C1 segment of cervical spinal cord (tissue), 14 donors: ENCODE measurements around the gene MYO15B.

ENCODE experiments used
- DNase-seq, 14 donors: peaks; one replicate each; lab custom pipeline; 2025; lab: John Stamatoyannopoulos, UW

Gene MYO15B

GRCh38 chr17:75638893-75639292 lies 51.3 kb downstream of the MYO15B start:
- no peak for DNase-seq

- DNase-seq: no peak
Measured at GRCh38 chr17:75639327-75639726, 51.7 kb downstream of the MYO15B start.

GRCh38 chr17:75639771-75640555 lies 52.4 kb downstream of the MYO15B start:
- DNase-seq: no peak

- DNase-seq: no peak
Measured at GRCh38 chr17:75640556-75641119, 53.0 kb downstream of the MYO15B start.

GRCh38 chr17:75641343-75641742 lies 53.7 kb downstream of the MYO15B start:
- DNase-seq: peak in 4 of 14 donors; percentile 13 to 56 (median 34)

- DNase-seq: no peak
Measured at GRCh38 chr17:75642182-75642783, 54.7 kb downstream of the MYO15B start.

GRCh38 chr17:75642784-75643642 lies 55.4 kb downstream of the MYO15B start:
- DNase-seq: peak in 3 of 14 donors; percentile 20 to 39 (median 30)

- DNase-seq: no peak
Measured at GRCh38 chr17:75643643-75644017, 56.0 kb downstream of the MYO15B start.

- no peak for DNase-seq
Measured at GRCh38 chr17:75645501-75645888, 57.9 kb downstream of the MYO15B start.

GRCh38 chr17:75645889-75646637 lies 58.5 kb downstream of the MYO15B start:
- peak in 11 of 14 donors; percentile 42 to 90 (median 75) for DNase-seq

GRCh38 chr17:75646638-75646992 lies 59.0 kb downstream of the MYO15B start:
- DNase-seq: no peak

GRCh38 chr17:75647061-75647460 lies 59.5 kb downstream of the MYO15B start:
- DNase-seq: peak in 5 of 14 donors; percentile 34 to 55 (median 39)

- no peak for DNase-seq
Measured at GRCh38 chr17:75647921-75648320, 60.3 kb downstream of the MYO15B start.

- DNase-seq: no peak
Measured at GRCh38 chr17:75649687-75650086, 62.1 kb downstream of the MYO15B start.

GRCh38 chr17:75650874-75651273 lies 63.3 kb downstream of the MYO15B start:
- no peak for DNase-seq

GRCh38 chr17:75652341-75652740 lies 64.7 kb downstream of the MYO15B start:
- DNase-seq: no peak

- peak in 4 of 14 donors; percentile 13 to 48 (median 26) for DNase-seq
Measured at GRCh38 chr17:75652934-75653549, 65.4 kb downstream of the MYO15B start.

GRCh38 chr17:75654176-75654575 lies 66.6 kb downstream of the MYO15B start:
- DNase-seq: peak in 2 of 14 donors; percentile 11 to 15

GRCh38 chr17:75658237-75658636 lies 70.6 kb downstream of the MYO15B start:
- DNase-seq: no peak

- peak in 8 of 14 donors; percentile 30 to 72 (median 54) for DNase-seq
Measured at GRCh38 chr17:75661531-75661930, 73.9 kb downstream of the MYO15B start.

GRCh38 chr17:75662511-75662910 lies 74.9 kb downstream of the MYO15B start:
- DNase-seq: no peak
